Measurements from ENCODE around the gene GGPS1. TPM values are rescaled to one million over a fixed set of nuclear protein-coding genes. Genes with fewer than 3 reads are reported as not detected.
A peak's percentile ranks its signal among the peaks of the same experiment; 100 is the strongest.
"Not testable (repeated sequence)": the region's sequence is repeated elsewhere in the genome, so short reads cannot be mapped to it uniquely, and the experiment has no call there.

Gene GGPS1
- total RNA-seq, 1 experiment from 2014 or later: 37.7 TPM

- peak; percentile 8 for DNase-seq (ENCODE audit: low read depth)
Observed at GRCh38 chr1:235339746-235340145, 11.4 kb downstream of the GGPS1 start.

DNA sequence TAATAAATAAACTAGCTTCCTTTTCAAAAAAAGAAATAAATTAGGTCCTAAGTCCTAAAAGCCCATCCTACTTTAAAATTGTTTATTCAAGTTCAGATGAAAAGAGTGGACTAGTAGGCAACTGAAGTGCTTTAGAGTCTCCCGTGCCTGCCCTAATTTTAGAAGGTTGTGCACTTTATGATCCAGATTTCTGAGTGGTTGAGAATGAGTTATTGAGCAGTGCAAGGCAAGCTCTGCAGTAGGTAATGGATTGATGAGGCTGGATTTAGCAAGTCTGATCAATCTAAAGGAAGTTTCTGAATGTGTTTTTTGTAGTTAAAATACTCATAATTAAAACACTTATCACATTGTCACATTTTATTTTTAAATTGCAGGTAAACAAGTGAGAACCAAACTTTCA, 13.0 kb downstream of the GGPS1 start:
- no peak for DNase-seq (ENCODE audit: low read depth)

- DNase-seq (ENCODE audit: low read depth): no peak
Observed at GRCh38 chr1:235342039-235342438, 13.7 kb downstream of the GGPS1 start.

GRCh38 chr1:235342471-235342870, 14.1 kb downstream of the GGPS1 start:
- DNase-seq (ENCODE audit: low read depth): no peak

DNA sequence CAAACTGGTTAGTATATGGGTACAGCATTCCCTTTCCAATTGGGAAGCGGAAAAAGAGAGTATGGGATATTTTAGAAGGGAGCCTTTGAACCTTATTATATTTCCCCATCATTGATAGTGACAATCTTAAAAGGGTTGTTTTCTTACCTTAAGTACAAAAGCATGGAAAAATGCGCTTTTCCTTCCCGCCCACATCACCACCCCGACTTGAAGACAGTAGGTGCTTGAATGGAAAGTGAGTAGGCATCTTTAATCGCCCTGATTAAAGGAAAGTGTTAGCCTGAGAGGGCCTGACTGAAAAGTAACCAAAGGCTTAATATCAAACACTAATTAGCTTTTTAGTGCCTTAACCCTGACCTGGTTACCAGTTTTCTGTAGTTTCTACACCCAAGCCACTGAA, 15.4 kb downstream of the GGPS1 start:
- no peak for DNase-seq (ENCODE audit: low read depth)

DNA sequence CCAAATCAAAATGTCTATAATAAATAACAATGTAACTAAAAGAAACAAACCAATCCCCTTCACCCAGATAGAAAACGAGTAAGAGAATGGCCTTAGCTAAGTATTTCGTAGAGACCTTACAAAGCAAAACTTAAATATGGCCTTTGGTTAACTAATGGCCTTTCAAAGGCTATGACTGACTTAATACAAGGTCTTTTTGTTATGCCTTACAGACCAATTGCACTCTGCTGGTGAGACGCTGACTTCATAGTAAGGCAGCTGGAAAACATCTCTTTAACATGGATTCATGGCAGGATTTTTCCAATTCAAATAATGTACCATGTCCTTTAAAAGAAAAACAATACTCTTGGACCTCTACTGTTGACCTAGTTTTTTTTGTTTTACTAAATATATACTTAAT, 23.1 kb downstream of the GGPS1 start:
- no peak for DNase-seq (ENCODE audit: low read depth)

- DNase-seq (ENCODE audit: low read depth): no peak
Observed at GRCh38 chr1:235351898-235352297, 23.5 kb downstream of the GGPS1 start.

DNA sequence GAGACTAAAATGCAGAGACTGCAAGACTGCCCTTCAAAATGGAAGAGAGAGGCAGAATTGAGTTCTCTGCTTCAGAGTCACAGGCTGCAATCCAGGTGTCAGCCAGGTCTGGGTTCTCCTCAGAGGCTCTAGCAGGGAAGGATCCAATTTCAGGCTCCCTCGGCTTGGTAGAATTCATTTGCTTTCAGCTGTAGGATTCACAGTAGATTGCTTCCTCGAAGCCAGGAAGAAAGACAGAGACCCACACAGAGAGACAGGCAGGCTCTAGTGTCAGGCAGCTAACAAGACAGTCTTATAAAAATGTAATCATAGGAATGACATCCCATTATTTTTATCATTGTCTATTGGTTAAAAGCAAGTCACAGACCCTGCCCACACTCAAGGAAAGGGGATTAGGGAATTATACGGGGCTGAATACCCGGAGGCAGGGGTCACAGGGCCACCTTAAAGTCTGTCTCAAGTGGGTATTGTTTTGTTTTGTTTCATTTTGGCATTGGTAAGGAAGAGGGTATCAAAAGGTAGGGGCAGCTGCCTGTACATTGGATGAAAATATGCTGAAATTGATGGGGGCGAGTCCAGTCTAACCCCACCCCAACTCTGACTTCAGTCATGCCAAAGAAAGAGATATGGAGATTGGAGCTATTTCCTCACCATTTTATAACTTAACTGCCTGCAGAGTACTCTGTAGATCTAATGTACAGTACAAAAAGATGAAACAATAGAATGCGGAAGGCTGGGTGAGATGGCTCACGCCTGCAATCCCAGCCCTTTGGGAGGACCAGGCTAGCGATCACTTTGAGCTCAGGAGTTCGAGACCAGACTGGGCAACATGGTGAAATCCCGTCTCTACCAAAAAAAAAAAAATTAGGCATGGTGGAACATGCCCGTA, 29.4 kb downstream of the GGPS1 start:
- peak; percentile 4 for DNase-seq (ENCODE audit: low read depth)

- no peak for DNase-seq (ENCODE audit: low read depth)
Observed at GRCh38 chr1:235358899-235359298, 30.5 kb downstream of the GGPS1 start.

DNA sequence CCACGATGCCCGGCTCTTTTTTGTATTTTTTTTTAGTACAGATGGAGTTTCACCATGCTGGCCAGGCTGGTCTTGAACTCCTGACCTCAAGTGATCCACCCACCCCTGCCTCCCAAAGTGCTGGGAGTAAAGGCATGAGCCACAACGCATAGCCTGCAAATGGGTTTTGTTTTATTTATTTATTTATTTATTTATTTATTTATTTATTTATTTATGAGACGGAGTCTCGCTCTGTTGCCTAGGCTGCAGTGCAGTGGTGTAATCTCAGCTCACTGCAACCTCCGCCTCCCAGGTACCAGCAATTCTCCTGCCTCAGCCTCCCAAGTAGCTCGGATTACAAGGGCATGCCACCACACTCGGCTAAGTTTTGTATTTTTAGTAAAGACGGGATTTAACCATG, 35.8 kb downstream of the GGPS1 start:
- not testable (repeated sequence) for DNase-seq (ENCODE audit: low read depth)

DNA sequence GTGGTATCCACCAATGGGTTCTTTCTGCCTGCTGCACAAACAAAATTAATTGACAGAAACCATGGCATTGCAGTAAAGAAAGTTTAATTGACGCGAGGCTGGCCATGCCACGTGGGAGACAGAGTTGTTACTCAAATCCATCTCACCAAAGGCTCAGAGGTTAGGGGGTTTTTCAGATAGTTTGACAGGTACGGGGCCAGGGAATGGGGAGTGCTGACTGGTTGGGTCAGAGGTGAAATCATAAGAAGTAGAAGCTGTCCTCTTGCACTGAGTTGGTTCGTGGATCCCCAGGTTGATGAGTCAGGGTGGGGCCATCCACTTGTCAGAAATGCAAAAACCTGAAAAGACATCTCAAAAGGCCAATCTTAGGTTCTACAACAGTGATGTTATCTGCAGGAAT, 37.9 kb downstream of the GGPS1 start:
- no peak for DNase-seq (ENCODE audit: low read depth)

- peak; percentile 95 for DNase-seq (ENCODE audit: low read depth)
Observed at GRCh38 chr1:235367000-235367908, 38.9 kb downstream of the GGPS1 start, which contains the start of gene TBCE. TSS of gene TBCE (plus strand) at chr1:235367427. CDS start at chr1:235380050, 12,623 bp downstream.

- no peak for DNase-seq (ENCODE audit: low read depth)
Observed at GRCh38 chr1:235368428-235368827, 40.1 kb downstream of the GGPS1 start.

- no peak for DNase-seq (ENCODE audit: low read depth)
Observed at GRCh38 chr1:235369802-235370201, 41.4 kb downstream of the GGPS1 start.

DNA sequence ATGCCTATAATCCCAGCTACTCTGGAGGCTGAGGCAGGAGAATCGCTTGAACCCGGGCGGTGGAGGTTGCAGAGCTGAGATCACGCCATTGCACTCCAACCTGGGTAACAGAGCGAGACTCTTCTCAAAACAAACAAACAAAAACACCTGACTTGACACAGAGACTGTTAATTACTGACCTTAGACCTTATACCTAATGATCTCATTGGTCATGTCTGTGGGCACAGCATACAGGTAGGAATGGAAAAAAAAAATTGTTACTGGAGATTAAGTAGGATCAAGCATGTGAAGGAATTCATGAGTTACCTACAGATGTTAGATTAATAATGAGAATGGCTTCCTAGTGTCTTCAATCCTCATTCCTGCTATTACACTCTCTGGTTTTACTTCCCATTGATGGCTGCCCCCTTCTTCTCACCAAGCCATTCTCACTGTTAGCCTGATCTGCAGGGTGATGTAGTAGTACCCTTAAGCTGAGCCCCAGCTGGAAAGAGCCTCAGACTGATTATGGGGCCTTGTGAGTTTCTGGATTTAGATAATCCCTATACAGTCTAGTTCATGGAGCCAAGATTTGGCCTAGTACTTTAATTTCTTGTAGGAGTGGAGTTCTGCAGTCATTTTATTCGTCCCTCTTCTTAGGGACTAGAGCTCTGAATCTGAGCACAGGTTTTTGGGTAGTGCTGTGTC, 47.7 kb downstream of the GGPS1 start:
- no peak for DNase-seq (ENCODE audit: low read depth)

- DNase-seq (ENCODE audit: low read depth): not testable (repeated sequence)
Observed at GRCh38 chr1:235378134-235378735, 49.9 kb downstream of the GGPS1 start.

DNA sequence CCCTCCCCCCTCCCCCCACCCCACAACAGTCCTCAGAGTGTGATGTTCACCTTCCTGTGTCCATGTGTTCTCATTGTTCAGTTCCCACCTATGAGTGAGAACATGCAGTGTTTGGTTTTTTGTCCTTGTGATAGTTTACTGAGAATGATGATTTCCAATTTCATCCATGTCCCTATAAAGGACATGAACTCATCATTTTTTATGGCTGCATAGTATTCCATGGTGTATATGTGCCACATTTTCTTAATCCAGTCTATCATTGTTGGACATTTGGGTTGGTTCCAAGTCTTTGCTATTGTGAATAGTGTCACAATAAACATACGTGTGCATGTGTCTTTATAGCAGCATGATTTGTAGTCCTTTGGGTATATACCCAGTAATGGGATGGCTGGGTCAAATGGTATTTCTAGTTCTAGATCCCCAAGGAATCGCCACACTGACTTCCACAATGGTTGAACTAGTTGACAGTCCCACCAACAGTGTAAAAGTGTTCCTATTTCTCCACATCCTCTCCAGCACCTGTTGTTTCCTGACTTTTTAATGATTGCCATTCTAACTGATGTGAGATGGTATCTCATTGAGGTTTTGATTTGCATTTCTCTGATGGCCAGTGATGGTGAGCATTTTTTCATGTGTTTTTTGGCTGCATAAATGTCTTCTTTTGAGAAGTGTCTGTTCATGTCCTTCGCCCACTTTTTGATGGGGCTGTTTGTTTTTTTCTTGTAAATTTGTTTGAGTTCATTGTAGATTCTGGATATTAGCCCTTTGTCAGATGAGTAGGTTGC, 53.8 kb downstream of the GGPS1 start:
- DNase-seq (ENCODE audit: low read depth): not testable (repeated sequence)

- DNase-seq (ENCODE audit: low read depth): not testable (repeated sequence)
Observed at GRCh38 chr1:235385633-235386032, 57.3 kb downstream of the GGPS1 start.

- DNase-seq (ENCODE audit: low read depth): no peak
Observed at GRCh38 chr1:235391874-235392273, 63.5 kb downstream of the GGPS1 start.
